HL-60 (cell line): ENCODE measurements around the gene ANO5.

Source experiments
- CTCF ChIP-seq: IDR thresholded peaks from one replicate; pipeline ENCODE4 v1.5.1; 2011; ENCODE audit warnings: low read length, control low read depth, inconsistent platforms; ENCODE audit not compliant: insufficient read depth
- POLR2AphosphoS5 ChIP-seq: IDR thresholded peaks from 2 replicates; pipeline ENCODE4 v1.6.1; 2012; ENCODE audit warnings: low read depth

GRCh38 chr11:22234743-22235142 is 41.9 kb downstream of the ANO5 start:
- TF ChIP-seq POLR2AphosphoS5: no peak
- no peak for TF ChIP-seq CTCF
